Ishikawa (cell line): Measurements from ENCODE around the gene NRBP1.

ENCODE experiments used
- CREB1 ChIP-seq: IDR thresholded peaks from 2 replicates; pipeline ENCODE4 v1.6.1; 2012; ENCODE audit warnings: low read depth
- EGR1 ChIP-seq: IDR thresholded peaks from 2 replicates; pipeline ENCODE4 v1.6.1; 2012
- EP300 ChIP-seq: IDR thresholded peaks from 2 replicates; pipeline ENCODE4 v1.6.1; 2012; ENCODE audit warnings: borderline replicate concordance
- MAX ChIP-seq: IDR thresholded peaks from 2 replicates; pipeline ENCODE4 v1.6.1; 2012
- RAD21 ChIP-seq: IDR thresholded peaks from 2 replicates; pipeline ENCODE4 v1.6.1; 2012; ENCODE audit warnings: low read depth
- TCF12 ChIP-seq: IDR thresholded peaks from 2 replicates; pipeline ENCODE4 v1.6.1; 2012; ENCODE audit warnings: low read depth

GRCh38 chr2:27431395-27431794 is 3.0 kb downstream of the NRBP1 start:
- TF ChIP-seq TCF12 (no peak), MAX (no peak), CREB1 (no peak), EP300 (no peak), EGR1 (no peak), RAD21 (no peak)
